Hindlimb muscle (tissue), 1 donor: ENCODE results near the gene FOXP4. TPM values are rescaled to one million over a fixed set of nuclear protein-coding genes. Genes with fewer than 3 reads are reported as not detected.
A peak's percentile ranks its signal among the peaks of the same experiment; 100 is the strongest.

ENCODE experiments used
- DNase-seq: peaks from one replicate; pipeline ENCODE4 v3.0.0-alpha.2; 2013
- polyA plus RNA-seq: library from polyadenylated mRNA; unstranded; fragments of 120-200 nt; gene quantifications from one replicate; pipeline ENCODE4 v1.2.1, GENCODE V29; 2013; ENCODE audit not compliant: insufficient read length

Gene FOXP4
- polyA plus RNA-seq, 1 donor = 20.8 TPM

DNA sequence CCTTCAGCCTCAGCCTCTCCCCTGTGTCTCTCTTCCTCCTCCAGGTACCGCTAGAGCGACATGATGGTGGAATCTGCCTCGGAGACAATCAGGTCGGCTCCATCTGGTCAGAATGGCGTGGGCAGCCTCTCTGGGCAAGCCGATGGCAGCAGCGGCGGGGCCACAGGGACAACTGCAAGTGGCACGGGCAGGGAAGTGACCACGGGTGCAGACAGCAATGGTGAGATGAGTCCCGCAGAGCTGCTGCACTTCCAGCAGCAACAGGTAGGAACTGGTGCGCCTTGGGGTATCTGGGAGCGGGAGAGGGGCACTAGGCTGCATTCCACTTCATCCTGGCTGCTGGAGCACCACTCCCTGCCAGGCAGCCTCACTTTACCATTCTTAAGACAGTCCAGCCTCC lies 19.5 kb downstream of the FOXP4 start:
- no peak for DNase-seq

- DNase-seq = no peak
Measured at GRCh38 chr6:41566961-41567360, 20.8 kb downstream of the FOXP4 start.

- DNase-seq = peak; percentile 58
Measured at GRCh38 chr6:41567684-41568083, 21.5 kb downstream of the FOXP4 start.

- DNase-seq = no peak
Measured at GRCh38 chr6:41568202-41568584, 22.0 kb downstream of the FOXP4 start.

DNA sequence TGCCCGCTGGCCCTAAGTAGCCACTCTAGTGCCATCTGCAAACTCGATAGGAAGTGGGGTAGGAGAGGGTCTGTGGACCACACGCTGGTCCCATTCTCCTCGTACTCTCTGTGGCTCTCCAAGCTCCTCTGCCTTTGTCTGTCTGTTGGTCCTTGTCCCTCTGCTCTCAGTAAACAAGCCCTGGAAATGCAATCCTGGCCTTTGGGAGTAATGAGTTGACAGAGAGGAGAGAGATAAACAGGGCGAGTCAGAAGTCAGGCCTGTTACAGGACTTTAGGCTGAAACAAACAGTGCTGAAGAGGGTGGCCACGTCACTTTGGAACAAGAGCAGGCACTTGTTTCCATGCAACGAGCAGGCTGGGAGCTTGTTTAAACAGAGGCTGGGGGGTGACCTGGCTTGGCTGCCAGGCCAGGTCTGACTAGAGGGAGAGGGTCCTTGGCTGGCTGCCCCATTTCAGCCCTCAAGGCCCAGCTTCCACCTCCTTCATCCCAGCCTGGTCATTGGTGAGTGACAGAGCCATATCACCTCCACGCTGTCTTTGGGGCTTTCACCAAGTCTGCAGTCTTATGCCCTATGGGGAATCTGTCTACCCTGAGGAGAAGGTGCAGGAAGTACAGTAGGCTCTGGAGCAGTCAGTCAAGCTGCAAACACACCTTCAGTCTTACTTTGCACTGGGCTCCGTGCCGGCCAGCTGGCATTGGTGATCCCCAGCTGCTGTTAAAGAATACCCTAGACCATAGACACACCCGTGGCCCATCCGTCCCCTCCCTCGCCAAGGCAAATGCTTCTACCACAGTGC lies 22.6 kb downstream of the FOXP4 start:
- no peak for DNase-seq

- DNase-seq = no peak
Measured at GRCh38 chr6:41570259-41570615, 24.1 kb downstream of the FOXP4 start.

DNA sequence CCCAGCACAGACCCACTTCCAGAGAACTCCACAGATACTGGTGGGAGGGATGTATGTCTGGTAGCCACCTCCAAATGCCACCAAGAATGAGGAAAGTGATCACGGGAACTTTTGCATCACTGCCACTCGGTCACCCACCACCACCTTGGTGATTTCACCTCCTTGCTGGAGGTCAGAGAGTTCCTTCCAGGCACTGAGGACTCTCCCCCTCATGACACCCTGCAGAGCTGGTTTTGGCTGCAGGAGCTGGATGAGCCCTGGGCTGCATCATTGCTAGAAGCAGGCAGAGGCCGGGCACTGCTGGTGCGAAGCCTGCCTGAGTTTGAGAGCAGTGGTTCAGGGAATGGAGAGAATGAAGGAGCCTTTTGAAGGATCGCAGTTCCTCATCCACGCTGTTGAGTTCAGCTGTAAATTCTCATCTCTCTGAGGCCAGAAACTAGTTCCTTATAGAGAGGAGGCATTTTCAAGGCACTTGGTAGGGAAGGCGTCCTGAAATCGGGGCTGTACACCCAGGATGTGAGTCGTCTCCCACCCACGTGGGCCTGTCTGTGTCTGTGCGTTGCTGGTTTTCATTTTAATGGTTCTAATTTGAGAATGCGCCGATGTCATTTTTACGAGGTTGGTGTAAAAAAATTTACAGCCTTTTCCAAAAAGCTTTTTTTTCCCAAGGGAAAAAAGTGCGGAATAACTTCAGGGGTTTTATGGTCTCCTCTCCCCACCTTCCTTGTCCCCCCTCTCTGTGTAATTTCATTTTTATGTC lies 25.0 kb downstream of the FOXP4 start:
- DNase-seq = no peak

DNA sequence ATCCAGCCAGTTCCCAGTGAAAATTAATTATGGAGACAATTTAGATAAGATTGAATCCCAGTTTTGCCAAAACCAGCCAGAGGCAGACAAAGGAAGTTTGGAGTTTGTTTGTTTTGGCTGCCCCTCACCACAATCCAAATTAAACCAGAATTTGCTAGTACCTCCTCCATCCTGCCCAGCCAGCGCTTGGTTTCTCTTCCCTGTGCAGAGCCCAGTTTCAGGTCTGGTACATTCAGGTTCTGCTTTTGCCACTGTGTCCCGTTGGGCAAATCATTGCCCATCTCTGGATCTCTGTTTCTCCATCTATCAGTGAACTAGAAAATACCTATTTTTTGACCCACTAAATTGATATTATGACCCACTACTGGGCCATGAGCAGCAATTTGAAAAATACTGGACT lies 26.4 kb downstream of the FOXP4 start:
- no peak for DNase-seq

DNA sequence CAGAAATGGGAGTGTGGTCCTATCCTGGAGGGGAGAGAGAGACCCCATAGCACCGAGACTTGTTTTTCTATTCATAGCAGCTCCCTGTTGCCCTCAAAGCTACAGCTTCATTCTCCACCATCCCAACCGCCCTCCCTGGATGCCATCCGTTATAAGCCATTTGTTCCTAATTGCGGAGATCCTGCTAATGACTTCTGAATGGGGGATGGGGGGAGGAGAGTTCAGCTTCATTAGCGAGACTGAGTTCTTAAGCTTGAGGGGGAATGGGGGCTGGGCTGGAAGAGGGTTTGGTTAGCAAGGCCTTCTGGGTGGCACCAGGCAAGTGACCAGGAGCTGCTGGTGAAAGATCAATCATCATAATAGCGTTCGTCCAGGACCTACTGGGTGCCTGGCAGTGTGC lies 27.1 kb downstream of the FOXP4 start:
- no peak for DNase-seq

DNA sequence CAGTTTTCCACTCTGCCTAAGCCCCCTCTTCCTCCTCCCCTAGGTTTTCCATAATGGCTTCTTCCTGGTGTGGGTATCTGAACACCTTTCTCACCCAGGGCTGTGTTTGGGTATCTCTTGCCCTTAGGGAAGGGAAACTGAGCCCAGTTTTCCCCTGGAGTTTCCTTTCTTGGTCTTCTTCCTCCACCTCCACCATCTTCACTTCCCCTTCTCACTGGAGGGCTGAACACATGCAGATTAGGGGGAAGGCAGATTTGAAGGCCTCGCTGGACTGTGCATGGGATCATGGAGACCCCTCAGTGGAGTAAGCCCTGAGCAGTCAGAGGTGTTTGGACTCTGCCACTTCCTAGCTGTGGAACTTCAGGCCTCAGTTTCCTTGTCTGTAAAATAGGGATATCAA lies 27.8 kb downstream of the FOXP4 start:
- no peak for DNase-seq

DNA sequence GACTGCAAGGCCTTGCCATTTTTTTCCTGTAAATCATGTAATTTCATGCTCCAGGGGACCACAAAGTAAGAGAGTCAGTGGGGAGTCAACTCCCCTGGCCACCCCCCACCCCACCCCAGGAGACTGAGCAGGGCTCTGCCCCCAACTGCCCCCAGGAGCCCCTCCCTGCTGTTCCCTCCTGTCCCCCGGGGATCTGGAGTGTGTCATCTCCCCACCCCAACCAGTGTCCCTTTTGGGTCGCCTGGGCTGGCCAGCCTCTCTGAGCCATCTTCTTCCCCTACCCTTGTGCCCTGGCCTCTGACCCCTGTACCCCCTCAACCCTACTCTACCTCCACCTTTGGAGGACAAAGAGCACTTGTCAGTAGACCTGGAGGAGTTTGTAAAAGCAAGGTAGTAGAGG lies 29.4 kb downstream of the FOXP4 start:
- DNase-seq = no peak

- no peak for DNase-seq
Measured at GRCh38 chr6:41576667-41577066, 30.5 kb downstream of the FOXP4 start.

DNA sequence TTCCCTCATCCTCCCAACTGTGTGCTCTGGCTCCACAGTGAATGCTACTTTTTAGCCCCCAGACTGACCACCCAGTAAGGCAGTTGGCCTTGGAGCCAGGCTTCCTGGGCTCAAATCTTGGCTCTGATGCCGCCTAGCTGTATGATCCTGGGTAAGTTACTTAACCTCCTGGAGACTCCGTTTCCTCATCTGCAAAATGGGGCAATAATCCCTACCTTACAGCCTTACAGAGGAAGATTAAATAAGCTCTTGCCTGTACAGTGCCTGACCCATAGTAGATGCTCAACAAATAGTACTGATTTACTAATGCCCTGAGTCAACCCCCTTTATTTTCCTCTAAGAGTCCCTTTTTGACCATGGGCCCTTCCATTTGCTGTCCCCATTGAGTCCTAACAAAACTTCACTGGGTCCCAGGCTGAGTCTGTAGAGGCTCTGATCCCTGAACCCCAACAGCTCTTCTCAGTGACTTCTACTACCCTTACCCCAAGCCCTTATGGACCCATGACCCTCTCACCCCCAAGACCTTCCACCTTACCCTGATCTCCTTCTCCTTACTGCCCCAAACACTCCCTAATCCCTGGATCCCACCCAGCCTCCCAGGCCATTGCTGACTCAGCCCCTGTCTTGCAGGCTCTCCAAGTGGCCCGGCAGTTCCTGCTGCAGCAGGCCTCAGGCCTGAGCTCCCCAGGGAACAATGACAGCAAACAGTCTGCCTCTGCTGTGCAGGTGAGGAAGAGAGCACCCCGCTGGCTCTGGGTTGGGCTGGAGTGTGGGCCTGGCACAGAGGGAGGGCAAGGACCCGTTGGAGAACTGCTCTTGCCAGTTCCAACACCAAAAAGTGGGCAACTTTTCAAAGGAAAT lies 31.4 kb downstream of the FOXP4 start:
- no peak for DNase-seq

GRCh38 chr6:41578217-41579087 lies 32.3 kb downstream of the FOXP4 start:
- DNase-seq = no peak

DNA sequence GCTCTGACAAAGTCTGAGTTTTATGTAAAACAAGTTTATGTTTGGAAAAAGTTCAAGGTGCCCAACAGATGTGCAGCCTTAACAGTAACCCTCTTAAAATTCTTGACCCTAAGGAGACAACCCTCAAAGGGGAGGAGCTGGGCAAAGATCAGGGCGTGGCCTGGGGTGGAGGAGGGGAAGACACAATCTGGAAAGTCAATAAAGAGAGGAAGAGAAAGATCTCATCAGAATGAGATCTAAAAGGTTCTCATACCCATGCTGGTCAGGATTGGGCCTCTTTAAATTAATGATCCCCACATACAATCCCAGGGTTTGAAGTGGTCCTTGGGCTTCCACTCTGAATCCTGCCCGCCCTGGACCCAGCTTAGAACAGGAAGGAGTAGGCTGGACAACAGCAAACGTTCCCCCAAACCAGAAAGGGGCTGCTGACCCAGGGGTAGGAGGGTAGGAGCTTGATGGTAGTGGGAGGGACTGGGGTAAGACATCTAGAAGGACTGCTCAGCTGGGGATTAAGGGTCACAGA lies 33.0 kb downstream of the FOXP4 start:
- DNase-seq = no peak

GRCh38 chr6:41580690-41581089 lies 34.5 kb downstream of the FOXP4 start:
- no peak for DNase-seq

DNA sequence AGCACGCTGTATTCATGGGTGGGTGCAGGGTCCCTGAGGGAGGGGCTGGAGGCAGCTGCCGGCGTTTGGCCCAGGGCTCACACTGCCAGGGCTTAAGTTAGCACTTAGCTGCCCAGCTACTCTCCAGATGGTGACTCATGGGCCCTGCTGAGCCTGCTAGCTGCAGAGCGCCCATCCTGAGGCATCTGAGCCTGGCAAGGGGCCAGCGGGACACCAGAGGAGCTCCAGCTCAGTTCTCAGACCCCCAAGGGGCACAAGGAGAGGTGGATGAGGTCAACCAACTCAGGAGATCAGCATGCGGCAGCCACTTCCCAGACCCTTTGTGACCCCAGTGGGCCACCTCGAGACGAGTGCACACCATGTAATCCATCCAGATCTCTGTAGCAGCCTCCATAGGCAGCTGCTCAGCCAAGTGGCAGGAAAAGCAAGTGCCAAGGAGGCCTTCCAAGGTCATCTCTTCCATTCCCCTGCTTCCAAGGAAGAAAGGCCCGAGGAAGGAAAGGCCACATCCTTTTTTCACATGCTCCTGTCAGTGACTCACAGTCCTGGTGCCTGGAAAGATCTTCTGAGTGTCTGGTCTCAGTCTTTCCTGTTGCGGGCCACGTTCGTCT lies 35.3 kb downstream of the FOXP4 start:
- DNase-seq = no peak

DNA sequence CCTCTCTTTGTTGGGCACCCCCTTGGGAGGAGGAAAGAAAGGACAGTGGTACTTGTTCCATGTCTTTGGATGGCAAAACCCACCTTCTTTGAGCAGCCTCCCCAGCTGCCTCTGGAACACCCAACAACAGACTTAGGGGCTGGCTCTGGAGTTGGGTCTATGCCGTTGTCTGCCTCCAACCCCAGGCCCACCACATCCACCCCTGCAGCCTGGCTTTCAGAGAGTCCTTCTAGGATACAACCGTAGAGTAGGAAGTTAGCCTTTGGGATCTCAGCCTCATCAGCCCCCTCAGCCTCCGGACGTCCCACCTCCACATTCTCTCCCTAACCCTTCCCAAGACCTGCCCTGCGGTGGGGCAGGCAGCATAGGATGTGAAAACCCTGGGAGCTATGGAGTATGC lies 36.4 kb downstream of the FOXP4 start:
- DNase-seq = no peak

DNA sequence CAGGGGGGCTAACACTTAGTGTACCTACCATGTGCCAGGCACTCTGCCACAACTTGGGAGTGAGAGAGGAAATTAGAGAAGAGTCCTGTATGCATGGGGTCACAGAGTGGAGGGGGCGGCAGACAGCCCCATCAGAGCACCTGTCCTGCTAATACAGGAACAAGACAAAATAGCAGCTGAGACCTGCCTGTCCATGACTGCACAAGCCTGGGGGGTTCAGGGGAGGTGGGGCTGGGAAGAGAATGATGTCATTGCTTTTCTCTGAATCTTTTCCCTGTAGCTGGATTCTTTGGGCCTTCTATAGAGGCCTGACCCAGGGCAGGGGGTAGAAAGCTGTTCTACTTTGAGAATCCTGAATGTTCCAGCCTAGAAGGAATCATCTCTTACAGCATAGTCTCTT lies 37.4 kb downstream of the FOXP4 start:
- DNase-seq = no peak

DNA sequence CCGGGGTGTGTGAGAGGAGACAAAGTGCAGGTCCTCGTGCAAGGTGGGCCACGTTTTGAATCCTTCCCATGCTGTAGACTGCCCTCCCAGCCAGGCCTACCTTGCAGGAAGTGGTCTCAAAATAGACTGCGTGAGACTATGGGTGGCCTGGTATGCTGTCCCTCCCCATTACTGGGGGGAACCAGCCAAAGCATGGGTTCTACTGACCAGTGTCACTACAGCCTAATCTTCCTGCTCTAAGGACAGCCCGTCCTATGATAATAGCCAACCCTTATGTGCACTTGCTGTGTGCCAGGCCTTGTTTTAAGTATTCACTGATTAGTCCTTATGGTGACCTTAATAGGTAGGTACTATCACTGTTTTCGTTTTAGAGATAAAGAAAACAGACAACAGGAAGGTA lies 38.0 kb downstream of the FOXP4 start:
- no peak for DNase-seq

DNA sequence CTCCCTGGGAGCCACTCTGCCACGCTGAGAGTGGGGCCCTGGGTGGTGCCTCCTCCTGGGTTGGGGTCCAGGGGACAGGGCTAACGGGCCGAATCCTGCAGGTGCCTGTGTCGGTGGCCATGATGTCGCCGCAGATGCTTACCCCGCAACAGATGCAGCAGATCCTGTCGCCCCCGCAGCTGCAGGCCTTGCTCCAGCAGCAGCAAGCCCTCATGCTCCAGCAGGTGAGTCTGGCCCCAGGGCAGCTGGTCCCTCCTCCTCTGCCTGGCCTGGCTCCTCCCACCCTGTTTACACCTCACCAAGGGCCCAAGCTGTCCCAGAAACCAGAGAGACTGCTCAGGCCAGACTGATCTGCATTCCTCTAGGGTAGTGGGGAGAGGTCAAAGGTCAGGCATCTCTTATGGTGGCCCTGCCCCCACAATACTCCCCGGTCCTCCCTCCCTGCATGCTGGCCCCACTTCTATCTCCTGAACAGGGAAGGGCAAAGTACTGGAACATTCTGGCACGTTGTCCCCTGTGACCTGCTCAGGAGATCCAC lies 38.6 kb downstream of the FOXP4 start:
- DNase-seq = no peak
